AG08396 (cell line): ENCODE measurements around the gene CHSY3.
"Not testable (repeated sequence)": the region's sequence is repeated elsewhere in the genome, so short reads cannot be mapped to it uniquely, and the experiment has no call there.

Source experiments
- DNase-seq: peaks from one replicate; pipeline ENCODE4 v3.0.0; 2012; ENCODE audit warnings: low spot score, mixed read lengths

The CHSY3 gene

GRCh38 chr5:130164966-130165365 is 260.7 kb downstream of the CHSY3 start:
- no peak for DNase-seq

GRCh38 chr5:130166839-130167490 is 262.7 kb downstream of the CHSY3 start:
- DNase-seq: no peak

DNA sequence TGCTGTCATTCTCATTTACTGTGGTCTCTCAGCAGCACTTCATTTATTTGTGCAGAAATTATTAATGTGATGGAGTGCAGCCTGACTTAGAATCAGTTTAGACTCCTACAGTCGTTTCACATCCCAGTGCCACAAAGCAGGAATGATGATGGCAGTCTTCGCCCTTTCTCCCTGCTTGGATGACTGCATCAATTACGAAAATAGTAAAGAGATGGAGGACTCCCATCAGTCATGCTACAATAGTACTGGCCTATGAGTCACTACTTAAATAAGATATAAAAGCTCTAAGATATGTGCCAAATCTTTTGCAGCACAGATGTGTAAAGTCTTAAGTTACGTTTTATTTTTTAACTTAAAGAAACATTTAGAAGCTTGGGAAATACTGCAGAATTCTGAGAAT is 263.9 kb downstream of the CHSY3 start:
- DNase-seq: no peak

DNA sequence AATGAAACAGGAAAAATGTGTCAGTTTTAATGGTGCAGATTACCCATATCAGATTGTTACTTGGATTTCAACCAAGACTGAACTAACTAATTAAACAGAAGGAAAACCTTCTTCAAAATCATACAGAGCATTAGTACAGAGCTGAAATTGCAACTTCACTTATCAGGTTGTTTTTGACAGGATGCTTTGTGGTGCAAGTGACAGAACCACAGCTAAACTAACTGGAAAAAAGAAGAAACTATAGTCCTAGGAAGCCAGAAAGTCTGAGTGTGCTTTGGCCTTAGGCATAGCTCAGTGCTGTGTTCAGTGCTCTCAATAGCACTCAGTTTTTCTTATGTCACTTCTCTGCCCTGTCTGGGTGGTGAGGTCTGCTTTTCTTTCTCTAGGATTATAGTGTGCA is 267.4 kb downstream of the CHSY3 start:
- DNase-seq: no peak

- no peak for DNase-seq
Observed at GRCh38 chr5:130183115-130183514, 278.9 kb downstream of the CHSY3 start.

DNA sequence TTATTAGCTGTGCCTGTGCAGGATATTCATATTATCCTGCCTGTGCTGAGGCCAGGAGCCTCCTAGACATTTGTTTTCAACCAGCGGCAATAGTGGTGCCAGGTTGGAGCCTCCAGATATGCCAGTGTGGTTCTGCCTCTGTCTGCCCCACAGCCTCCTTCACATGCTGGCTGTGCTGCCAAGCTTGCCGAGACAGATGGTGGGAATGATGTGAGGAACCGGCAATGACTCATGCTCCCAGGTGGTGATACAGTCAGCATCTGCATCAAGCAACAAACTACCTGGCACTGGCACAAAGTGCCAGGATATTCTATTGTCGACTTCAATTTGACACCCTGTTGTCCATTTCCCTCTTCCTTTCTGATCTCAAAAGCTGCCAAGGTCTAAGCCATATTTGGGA is 285.7 kb downstream of the CHSY3 start:
- no peak for DNase-seq

DNA sequence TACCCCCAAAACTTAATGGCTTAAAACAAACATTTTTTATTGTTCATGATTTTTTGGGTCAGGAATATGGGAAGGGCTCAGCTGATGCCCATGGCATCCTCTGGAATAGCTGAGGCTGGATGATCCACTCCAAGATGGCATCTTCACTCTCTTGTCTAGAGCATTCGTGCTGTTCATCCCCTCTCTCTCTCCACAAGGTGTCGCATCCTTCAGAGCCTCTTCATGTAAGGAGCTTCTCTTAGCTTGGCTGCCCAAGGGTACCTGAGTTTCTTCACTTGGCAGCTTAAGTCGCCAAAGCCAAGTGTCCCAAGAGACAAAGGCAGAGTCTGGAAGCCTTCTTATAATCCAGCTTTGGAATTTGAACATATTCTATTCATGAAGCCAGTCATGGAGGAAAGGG is 294.7 kb downstream of the CHSY3 start:
- DNase-seq: no peak

DNA sequence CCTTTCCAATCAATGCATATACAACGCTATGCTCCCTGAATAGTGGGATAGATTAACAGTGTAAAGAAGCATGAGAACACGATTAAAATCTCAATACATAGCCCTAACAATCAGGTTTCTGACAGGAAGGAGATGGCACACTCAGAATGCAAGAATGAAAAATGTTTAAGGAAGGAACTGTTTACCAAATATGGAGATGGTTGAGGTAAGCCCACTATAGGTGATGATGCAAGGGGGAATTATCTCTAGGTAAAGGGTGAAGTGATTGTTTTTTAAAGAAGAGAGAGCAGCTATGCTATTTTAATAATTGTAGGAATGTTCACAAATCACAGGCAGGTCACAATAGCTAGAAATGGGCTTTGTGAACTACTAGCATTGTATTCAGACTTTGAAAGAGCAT is 302.4 kb downstream of the CHSY3 start:
- DNase-seq: no peak

DNA sequence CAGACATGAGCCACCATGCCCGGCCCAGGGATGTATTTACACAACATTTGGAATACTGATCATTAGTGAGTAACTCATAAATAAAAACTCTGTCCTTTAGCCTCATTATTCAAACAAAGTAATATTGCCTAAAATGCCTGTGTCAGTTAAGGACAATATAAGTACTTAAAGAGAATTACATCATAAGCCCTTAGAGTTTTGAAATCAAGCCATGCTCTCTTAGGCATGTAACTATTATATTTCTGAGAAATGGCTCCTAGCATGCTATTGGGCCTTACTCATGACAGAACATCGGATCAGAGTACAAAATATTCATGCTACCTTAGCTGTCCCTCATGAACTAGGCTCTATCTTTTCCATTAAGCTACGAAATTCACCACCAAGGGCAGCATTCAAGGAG is 309.3 kb downstream of the CHSY3 start:
- DNase-seq: no peak

- no peak for DNase-seq
Observed at GRCh38 chr5:130216286-130216685, 312.0 kb downstream of the CHSY3 start.

DNA sequence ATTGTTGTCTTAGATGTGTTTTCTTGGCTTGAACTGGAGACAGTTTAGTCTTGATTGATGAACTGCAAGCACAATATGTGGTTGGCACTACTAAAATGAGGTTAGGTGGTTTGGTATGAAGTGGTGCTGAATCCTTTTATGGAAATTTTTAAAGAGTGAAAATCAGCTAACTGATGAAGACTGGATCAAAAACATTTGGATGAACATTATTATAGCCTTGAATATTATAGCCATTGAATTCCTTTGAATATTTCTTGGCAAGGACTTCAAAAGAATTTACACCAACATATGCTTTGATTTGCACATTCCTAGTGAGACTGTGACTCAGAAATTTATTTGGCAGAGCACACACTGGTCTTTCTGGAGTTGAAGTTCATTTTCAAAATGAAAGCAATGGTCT is 318.3 kb downstream of the CHSY3 start:
- no peak for DNase-seq

GRCh38 chr5:130226556-130226955 is 322.3 kb downstream of the CHSY3 start:
- not testable (repeated sequence) for DNase-seq

DNA sequence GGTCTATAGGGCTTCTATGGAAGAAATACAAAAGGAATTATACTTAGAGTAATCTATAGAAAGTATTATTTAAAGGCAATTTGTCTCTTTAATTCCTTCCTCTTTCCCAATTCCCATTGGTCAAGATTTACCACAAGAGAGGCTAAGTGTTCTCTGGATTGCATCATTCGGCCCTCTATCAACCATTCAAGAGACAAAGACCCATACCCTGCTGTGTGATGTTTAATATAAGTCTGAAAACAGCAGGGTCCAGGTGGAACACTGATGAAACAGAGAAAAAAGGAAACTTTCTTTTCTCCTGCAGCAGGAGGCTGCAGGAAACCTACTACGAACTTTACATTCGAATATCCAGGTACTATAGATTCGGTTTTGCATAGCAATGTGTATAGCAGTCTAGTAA is 323.4 kb downstream of the CHSY3 start:
- no peak for DNase-seq

GRCh38 chr5:130231786-130232185 is 327.5 kb downstream of the CHSY3 start:
- no peak for DNase-seq

GRCh38 chr5:130234816-130235215 is 330.6 kb downstream of the CHSY3 start:
- DNase-seq: no peak
